GM12878 (cell line): ENCODE data around the gene OR14A16. TPM values are rescaled to one million over a fixed set of nuclear protein-coding genes. Genes with fewer than 3 reads are reported as not detected.

Source experiments
- ATAC-seq: fragments of 200-7000 bp; cut with Tn5 transposase; 3 replicates; pipeline ENCODE4 v1.9.1; 2020; ENCODE audit warnings: mild to moderate bottlenecking, moderate library complexity
- BruUV-seq: library from RNA; stranded (reverse); fragments of 400-500 nt; replicated peaks from 2 replicates; lab custom pipeline; 2021; lab: Mats Ljungman, UMichigan
- CTCF ChIA-PET: fragments of 300-600 bp; sonication (Branson Sonifier 250); formaldehyde crosslinking; extraction: SDS; loops from one replicate; lab custom pipeline; 2021; ENCODE audit warnings: inconsistent platforms; lab: Yijun Ruan, JAX
- POLR2A ChIA-PET: fragments of 350-600 bp; formaldehyde crosslinking; extraction: SDS; loops from one replicate; lab custom pipeline; 2021; ENCODE audit warnings: inconsistent platforms; lab: Charles Lee
- RAD21 ChIA-PET: fragments of 300-600 bp; sonication (Branson Sonifier 250); formaldehyde crosslinking; loops from one replicate; lab custom pipeline; 2023; ENCODE audit warnings: antibody characterized with exemption; ENCODE audit not compliant: unreplicated experiment; lab: Charles Lee
- SMC1A ChIA-PET: fragments of 300-600 bp; sonication (Branson Sonifier 250); formaldehyde crosslinking; loops from one replicate; lab custom pipeline; 2023; ENCODE audit not compliant: unreplicated experiment, uncharacterized antibody; lab: Charles Lee
- DNase-seq: peaks from one replicate; pipeline ENCODE4 v3.0.0-alpha.2; 2011; ENCODE audit warnings: low read depth, low spot score
- FAIRE-seq: peaks from 3 replicates; lab custom pipeline; 2011; peaks lifted over from hg19 to GRCh38; lab: Jason Lieb, UNC
- H2AFZ ChIP-seq: 2 replicates; pipeline ENCODE4 v1.6.0; 2011; ENCODE audit warnings: low read depth, low read length, control low read depth; ENCODE audit not compliant: control insufficient read depth
- H3K27ac ChIP-seq: 2 replicates; pipeline ENCODE4 v1.5.1; 2011; ENCODE audit warnings: control low read depth; ENCODE audit not compliant: control insufficient read depth, insufficient read depth
- H3K27me3 ChIP-seq, 2 experiments: replicated peaks in 1 of 2; 2 replicates each; pipeline versions ENCODE4 v1.6.0 to v1.6.1; 2011; ENCODE audit warnings: low read length in 1 of 2; ENCODE audit not compliant: control insufficient read depth in 2 of 2, insufficient read depth in 2 of 2
- H3K36me3 ChIP-seq, 2 experiments: 2 replicates each; pipeline ENCODE4 v1.5.1; 2011; ENCODE audit warnings: low read length in 1 of 2; ENCODE audit not compliant: control insufficient read depth in 2 of 2, insufficient read depth in 2 of 2
- H3K4me1 ChIP-seq: 2 replicates; pipeline ENCODE4 v1.6.1; 2011; ENCODE audit warnings: mild to moderate bottlenecking, low read length, moderate library complexity, mixed read lengths; ENCODE audit not compliant: control insufficient read depth, insufficient read depth
- H3K4me2 ChIP-seq: 2 replicates; pipeline ENCODE4 v1.6.0; 2011; ENCODE audit warnings: control low read depth; ENCODE audit not compliant: control insufficient read depth, insufficient read depth
- H3K4me3 ChIP-seq: fragments of 200-600 bp; sonication (generic); 2 replicates; pipeline ENCODE4 v1.5.1; 2016
- H3K79me2 ChIP-seq: 2 replicates; pipeline ENCODE4 v1.6.0; 2011; ENCODE audit warnings: low read length; ENCODE audit not compliant: control insufficient read depth, insufficient read depth
- H3K9ac ChIP-seq: 2 replicates; pipeline ENCODE4 v1.8.0; 2011; ENCODE audit warnings: low read length, control low read depth, mixed read lengths; ENCODE audit not compliant: control insufficient read depth, insufficient read depth
- H3K9me3 ChIP-seq: replicated peaks from 3 replicates; pipeline ENCODE4 v1.5.1; 2011; ENCODE audit warnings: mild to moderate bottlenecking, low read length; ENCODE audit not compliant: control insufficient read depth, insufficient read depth
- H4K20me1 ChIP-seq: 2 replicates; pipeline ENCODE4 v1.6.0; 2011; ENCODE audit not compliant: control insufficient read depth, insufficient read depth
- E2F8 ChIP-seq: fragments of 450-650 bp; IDR thresholded peaks from 2 replicates; pipeline ENCODE4 v1.6.1; 2018; ENCODE audit warnings: mild to moderate bottlenecking, low read depth, moderate library complexity; ENCODE audit not compliant: partially characterized antibody
- EED ChIP-seq: sonication (generic); IDR thresholded peaks from 2 replicates; pipeline ENCODE4 v1.6.1; 2016; ENCODE audit warnings: antibody characterized with exemption, low read depth
- GATAD2B ChIP-seq: fragments of 450-650 bp; conservative IDR thresholded peaks from 2 replicates; pipeline ENCODE4 v1.6.1; 2017; ENCODE audit warnings: low read depth, mild to moderate bottlenecking, moderate library complexity
- HCFC1 ChIP-seq: fragments of 150-350 bp; IDR thresholded peaks from 2 replicates; pipeline ENCODE4 v1.6.1; 2014; ENCODE audit warnings: low read length
- HDGF ChIP-seq: fragments of 450-650 bp; IDR thresholded peaks from 2 replicates; pipeline ENCODE4 v1.6.1; 2016; ENCODE audit warnings: antibody characterized with exemption
- MXI1 ChIP-seq: fragments of 150-350 bp; IDR thresholded peaks from 2 replicates; pipeline ENCODE4 v1.6.1; 2011; ENCODE audit warnings: low read depth, mild to moderate bottlenecking, inconsistent platforms, low read length, improper control_type of control experiment
- NR2C2 ChIP-seq: IDR thresholded peaks from 2 replicates; pipeline ENCODE4 v1.6.1; 2011; ENCODE audit warnings: borderline replicate concordance, low read depth; ENCODE audit not compliant: control insufficient read depth, insufficient read length
- RELA ChIP-seq: fragments of 450-650 bp; IDR thresholded peaks from 2 replicates; pipeline ENCODE4 v1.8.0; 2014; ENCODE audit warnings: borderline replicate concordance; ENCODE audit not compliant: partially characterized antibody
- TCF7 ChIP-seq: IDR thresholded peaks from 2 replicates; pipeline ENCODE4 v1.6.1; 2014; ENCODE audit warnings: antibody characterized with exemption, borderline replicate concordance
- ZBTB11 ChIP-seq: fragments of 450-650 bp; formaldehyde crosslinking; IDR thresholded peaks from 2 replicates; pipeline ENCODE4 v1.5.0; 2022; ENCODE audit warnings: mild to moderate bottlenecking, missing genetic modification characterization
- ZBTB33 ChIP-seq: fragments of 450-650 bp; IDR thresholded peaks from 2 replicates; pipeline ENCODE4 v1.6.1; 2017; ENCODE audit warnings: mild to moderate bottlenecking
- ZNF622 ChIP-seq: fragments of 450-650 bp; IDR thresholded peaks from 2 replicates; pipeline ENCODE4 v1.6.1; 2017; ENCODE audit warnings: mild to moderate bottlenecking, inconsistent platforms
- WGBS: methylation state at CpG from one replicate; pipeline ENCODE4 v1.1.6; 2016; ENCODE audit warnings: low lambda C conversion rate; ENCODE audit not compliant: insufficient replicate concordance, insufficient coverage; ENCODE audit errors: missing lambda C conversion rate; 5-methylcytosine and 5-hydroxymethylcytosine counted together
- in situ Hi-C: fragments of 300-500 bp; cut with MboI; formaldehyde crosslinking; loops from 9 replicates; pipeline ENCODE4 v1.14.3; 2018; ENCODE audit warnings: mixed read lengths
- intact Hi-C: fragments of 100-400 bp; cut with micrococcal nuclease; formaldehyde crosslinking; loops from one replicate; pipeline ENCODE4 v1.14.2; 2022; ENCODE audit not compliant: unreplicated experiment
- polyA plus RNA-seq, 11 experiments: library from polyadenylated mRNA; depleted of rRNA in 4 of 11; unstranded in 6 of 11; stranded (reverse) in 5 of 11; fragments of >200 nt; fragmentation: Nextera tagmentation in 4 of 11; fragmentation: Illumina TruSeq in 1 of 11; extraction: Ambion mirVana in 4 of 11; extraction: Trizol in 1 of 11; gene quantifications; 1 replicate in 1 of 11; 2 replicates in 10 of 11; pipeline versions ENCODE4 v1.2.1 to v1.2.3, GENCODE V29; 2011 to 2016; ENCODE audit warnings: inconsistent platforms in 2 of 11, missing spikeins in 2 of 11, low read depth in 1 of 11
- total RNA-seq, 4 experiments: library from RNA; depleted of rRNA in 3 of 4; stranded (reverse); fragments of >200 nt in 3 of 4; fragmentation: Illumina TruSeq in 1 of 4; extraction: Trizol in 1 of 4; gene quantifications; 2 replicates each; pipeline versions ENCODE4 v1.2.1 to v1.2.3, GENCODE V29; 2013 to 2021

OR14A16 gene
- total and polyA plus RNA-seq, 10 of the 15 experiments (the other 5 are each of a cell fraction or from before 2014, with no cell fraction given), result not detected

GRCh38 chr1:247843411-247843810 is 19.5 kb upstream of the OR14A16 start (continued):
- no peak for TF ChIP-seq ZBTB33
- TF ChIP-seq RELA, result no peak
- no peak for TF ChIP-seq E2F8

GRCh38 chr1:247841796-247842195 is 17.9 kb upstream of the OR14A16 start, which contains the start of gene OR11L1:
TSS of gene OR11L1 (minus strand) at chr1:247841896. CDS start at chr1:247841896, 0 bp downstream.
- TF ChIP-seq EED (no peak), HCFC1 (no peak), ZBTB11 (no peak), MXI1 (no peak), ZNF622 (no peak), HDGF (no peak), NR2C2 (no peak), TCF7 (no peak), GATAD2B (no peak)
- CTCF ChIA-PET, result no interaction called here

More at GRCh38 chr1:247841796-247842195, 17.9 kb upstream of the OR14A16 start, which contains the start of gene OR11L1:
- H3K27me3 ChIP-seq, result no peaks in the 10 kb centered on the region
- intact Hi-C loops, result no loop called here
- DNase-seq (no peak), ATAC-seq (no peak), FAIRE-seq (no peak)
- ChIA-PET SMC1A (interaction anchor here (0.6 kb wide), 1 partner anchor 50 kb away, joined by 3 read pairs; no protein-coding TSS in a partner anchor), RAD21 (interaction anchor here (0.5 kb wide), 1 partner anchor 58 kb away, joined by 3 read pairs; no protein-coding TSS in a partner anchor), POLR2A (no interaction called here)
- no peaks in the 10 kb centered on the region for H3K79me2 ChIP-seq
- no peaks in the 10 kb centered on the region for H3K9me3 ChIP-seq
- H3K9ac ChIP-seq, result no peak within 1 kb of the TSS
- 14% methylated on average over 2 of the region's 2 CpGs for WGBS
- no peaks in the 10 kb centered on the region for H3K36me3 ChIP-seq
- no peak within 1 kb of the TSS for H2AFZ ChIP-seq
- no peaks in the 10 kb centered on the region for H4K20me1 ChIP-seq
- no peak within 1 kb of the TSS for H3K4me3 ChIP-seq
- H3K27ac ChIP-seq, result no peak within 1 kb of the TSS
- no TSS peak for BruUV-seq
- in situ Hi-C loops, result no loop called here
- H3K4me1 ChIP-seq, result no peaks in the 10 kb centered on the region
- no peak within 1 kb of the TSS for H3K4me2 ChIP-seq
